T-helper 2 cell treated with Interferon-gamma antibody and Interleukin-4, amounts not matched to agents 100 ng/mL and 5 ng/mL, for 36 hours (primary cell): ENCODE measurements around the gene GADD45B. TPM values are rescaled to one million over a fixed set of nuclear protein-coding genes. Genes with fewer than 3 reads are reported as not detected.
"Not testable (repeated sequence)": the region's sequence is repeated elsewhere in the genome, so short reads cannot be mapped to it uniquely, and the experiment has no call there.

ENCODE experiments used
- intact Hi-C: fragments of 100-400 bp; cut with micrococcal nuclease; formaldehyde crosslinking; loops from one replicate; pipeline ENCODE4 v1.15.1; 2023
- total RNA-seq: library from RNA; stranded (reverse); gene quantifications from 2 replicates; pipeline ENCODE4 v1.2.3, GENCODE V29; 2022

Gene GADD45B
- total RNA-seq, 1 donor from 2014 or later: 40.1 TPM

- intact Hi-C loops: no loop called here
These were observed 11.2 kb downstream of the GADD45B start for GRCh38 chr19:2487090-2487489.

- intact Hi-C loops: no loop called here
These were observed 11.9 kb downstream of the GADD45B start for GRCh38 chr19:2487842-2488241.

- intact Hi-C loops: no loop called here
These were observed 12.5 kb downstream of the GADD45B start for GRCh38 chr19:2488405-2488941.

GRCh38 chr19:2488942-2489731 lies 13.2 kb downstream of the GADD45B start:
- intact Hi-C loops: no loop called here

- intact Hi-C loops: no loop called here
These were observed 14.7 kb downstream of the GADD45B start for GRCh38 chr19:2490659-2491058.

GRCh38 chr19:2491130-2491801 lies 15.3 kb downstream of the GADD45B start:
- intact Hi-C loops: no loop called here

- intact Hi-C loops: no loop called here
These were observed 16.9 kb downstream of the GADD45B start for GRCh38 chr19:2492870-2493269.

GRCh38 chr19:2493448-2493847 lies 17.5 kb downstream of the GADD45B start:
- intact Hi-C loops: not testable (repeated sequence)

GRCh38 chr19:2494084-2494446 lies 18.1 kb downstream of the GADD45B start:
- intact Hi-C loops: no loop called here

- intact Hi-C loops: no loop called here
These were observed 18.7 kb downstream of the GADD45B start for GRCh38 chr19:2494447-2495129.

GRCh38 chr19:2495130-2495641 lies 19.3 kb downstream of the GADD45B start:
- intact Hi-C loops: no loop called here

GRCh38 chr19:2495651-2496316 lies 19.9 kb downstream of the GADD45B start:
- intact Hi-C loops: no loop called here

- intact Hi-C loops: no loop called here
These were observed 21.3 kb downstream of the GADD45B start for GRCh38 chr19:2497186-2497585.

GRCh38 chr19:2500156-2500555 lies 24.2 kb downstream of the GADD45B start:
- intact Hi-C loops: loop anchor here (5.0 kb wide), 1 partner anchor 42 kb away; no protein-coding TSS in a partner anchor

- intact Hi-C loops: loop anchor here (5.0 kb wide), 1 partner anchor 41 kb away; no protein-coding TSS in a partner anchor
These were observed 24.9 kb downstream of the GADD45B start for GRCh38 chr19:2500841-2501261.

- intact Hi-C loops: loop anchor here (5.0 kb wide), 1 partner anchor 39 kb away; no protein-coding TSS in a partner anchor
These were observed 27.7 kb downstream of the GADD45B start for GRCh38 chr19:2503521-2504109.

- intact Hi-C loops: not testable (repeated sequence)
These were observed 30.7 kb downstream of the GADD45B start for GRCh38 chr19:2506656-2507055.

GRCh38 chr19:2507109-2507508 lies 31.2 kb downstream of the GADD45B start:
- intact Hi-C loops: no loop called here

- intact Hi-C loops: no loop called here
These were observed 33.2 kb downstream of the GADD45B start for GRCh38 chr19:2509096-2509495.

- intact Hi-C loops: no loop called here
These were observed 35.6 kb downstream of the GADD45B start for GRCh38 chr19:2511570-2511969.

- intact Hi-C loops: no loop called here
These were observed 36.1 kb downstream of the GADD45B start for GRCh38 chr19:2511991-2512390.
